DMS79 treated with DMSO at 0.1 percent for 48 hours (cell line): ENCODE data around the gene ARHGEF3.

Source experiments
- DNase-seq: peaks from one replicate; lab custom pipeline; 2025; lab: John Stamatoyannopoulos, UW

ARHGEF3 gene

GRCh38 chr3:56795097-56795828 lies 6.5 kb downstream of the ARHGEF3 start:
- no peak for DNase-seq

GRCh38 chr3:56792193-56792592 lies 9.6 kb downstream of the ARHGEF3 start:
- no peak for DNase-seq

GRCh38 chr3:56790016-56790821 lies 11.5 kb downstream of the ARHGEF3 start:
- no peak for DNase-seq

GRCh38 chr3:56789076-56789475 lies 12.7 kb downstream of the ARHGEF3 start:
- DNase-seq = no peak

GRCh38 chr3:56788521-56788920 lies 13.2 kb downstream of the ARHGEF3 start:
- DNase-seq = peak; percentile 9

GRCh38 chr3:56787784-56788256 lies 13.9 kb downstream of the ARHGEF3 start:
- no peak for DNase-seq

- peak; percentile 46 for DNase-seq
Observed at GRCh38 chr3:56787258-56787775, 14.4 kb downstream of the ARHGEF3 start.

GRCh38 chr3:56785499-56785898 lies 16.2 kb downstream of the ARHGEF3 start:
- DNase-seq = no peak

- no peak for DNase-seq
Observed at GRCh38 chr3:56784448-56785001, 17.2 kb downstream of the ARHGEF3 start.

- DNase-seq = peak; percentile 75
Observed at GRCh38 chr3:56783644-56784447, 17.9 kb downstream of the ARHGEF3 start.

GRCh38 chr3:56782906-56783305 lies 18.8 kb downstream of the ARHGEF3 start:
- DNase-seq = peak; percentile 23

GRCh38 chr3:56782215-56782614 lies 19.5 kb downstream of the ARHGEF3 start:
- DNase-seq = no peak

GRCh38 chr3:56781762-56782161 lies 20.0 kb downstream of the ARHGEF3 start:
- DNase-seq = no peak

GRCh38 chr3:56780936-56781335 lies 20.8 kb downstream of the ARHGEF3 start:
- DNase-seq = no peak

- DNase-seq = no peak
Observed at GRCh38 chr3:56778893-56779292, 22.9 kb downstream of the ARHGEF3 start.

GRCh38 chr3:56776556-56776950 lies 25.2 kb downstream of the ARHGEF3 start:
- DNase-seq = no peak

GRCh38 chr3:56775838-56776555 lies 25.8 kb downstream of the ARHGEF3 start:
- peak; percentile 13 for DNase-seq

GRCh38 chr3:56775445-56775837 lies 26.3 kb downstream of the ARHGEF3 start:
- DNase-seq = no peak

GRCh38 chr3:56773986-56774385 lies 27.8 kb downstream of the ARHGEF3 start:
- no peak for DNase-seq

GRCh38 chr3:56772952-56773938 lies 28.5 kb downstream of the ARHGEF3 start:
- DNase-seq = no peak
